GM12878 (cell line): ENCODE results near the gene CCDC47. TPM values are rescaled to one million over a fixed set of nuclear protein-coding genes. Genes with fewer than 3 reads are reported as not detected.

Source experiments
- ATAC-seq: fragments of 200-7000 bp; cut with Tn5 transposase; 3 replicates; pipeline ENCODE4 v1.9.1; 2020; ENCODE audit warnings: mild to moderate bottlenecking, moderate library complexity
- BruUV-seq: library from RNA; stranded (reverse); fragments of 400-500 nt; replicated peaks from 2 replicates; lab custom pipeline; 2021; lab: Mats Ljungman, UMichigan
- CTCF ChIA-PET: fragments of 300-600 bp; sonication (Branson Sonifier 250); formaldehyde crosslinking; extraction: SDS; loops from one replicate; lab custom pipeline; 2021; ENCODE audit warnings: inconsistent platforms; lab: Yijun Ruan, JAX
- POLR2A ChIA-PET: fragments of 350-600 bp; formaldehyde crosslinking; extraction: SDS; loops from one replicate; lab custom pipeline; 2021; ENCODE audit warnings: inconsistent platforms; lab: Charles Lee
- RAD21 ChIA-PET: fragments of 300-600 bp; sonication (Branson Sonifier 250); formaldehyde crosslinking; loops from one replicate; lab custom pipeline; 2023; ENCODE audit warnings: antibody characterized with exemption; ENCODE audit not compliant: unreplicated experiment; lab: Charles Lee
- SMC1A ChIA-PET: fragments of 300-600 bp; sonication (Branson Sonifier 250); formaldehyde crosslinking; loops from one replicate; lab custom pipeline; 2023; ENCODE audit not compliant: unreplicated experiment, uncharacterized antibody; lab: Charles Lee
- DNase-seq: peaks from one replicate; pipeline ENCODE4 v3.0.0-alpha.2; 2011; ENCODE audit warnings: low read depth, low spot score
- FAIRE-seq: peaks from 3 replicates; lab custom pipeline; 2011; peaks lifted over from hg19 to GRCh38; lab: Jason Lieb, UNC
- H2AFZ ChIP-seq: 2 replicates; pipeline ENCODE4 v1.6.0; 2011; ENCODE audit warnings: low read depth, low read length, control low read depth; ENCODE audit not compliant: control insufficient read depth
- H3K27ac ChIP-seq: 2 replicates; pipeline ENCODE4 v1.5.1; 2011; ENCODE audit warnings: control low read depth; ENCODE audit not compliant: control insufficient read depth, insufficient read depth
- H3K27me3 ChIP-seq, 2 experiments: replicated peaks in 1 of 2; 2 replicates each; pipeline versions ENCODE4 v1.6.0 to v1.6.1; 2011; ENCODE audit warnings: low read length in 1 of 2; ENCODE audit not compliant: control insufficient read depth in 2 of 2, insufficient read depth in 2 of 2
- H3K36me3 ChIP-seq, 2 experiments: 2 replicates each; pipeline ENCODE4 v1.5.1; 2011; ENCODE audit warnings: low read length in 1 of 2; ENCODE audit not compliant: control insufficient read depth in 2 of 2, insufficient read depth in 2 of 2
- H3K4me1 ChIP-seq: 2 replicates; pipeline ENCODE4 v1.6.1; 2011; ENCODE audit warnings: mild to moderate bottlenecking, low read length, moderate library complexity, mixed read lengths; ENCODE audit not compliant: control insufficient read depth, insufficient read depth
- H3K4me2 ChIP-seq: 2 replicates; pipeline ENCODE4 v1.6.0; 2011; ENCODE audit warnings: control low read depth; ENCODE audit not compliant: control insufficient read depth, insufficient read depth
- H3K4me3 ChIP-seq: fragments of 200-600 bp; sonication (generic); 2 replicates; pipeline ENCODE4 v1.5.1; 2016
- H3K79me2 ChIP-seq: 2 replicates; pipeline ENCODE4 v1.6.0; 2011; ENCODE audit warnings: low read length; ENCODE audit not compliant: control insufficient read depth, insufficient read depth
- H3K9ac ChIP-seq: 2 replicates; pipeline ENCODE4 v1.8.0; 2011; ENCODE audit warnings: low read length, control low read depth, mixed read lengths; ENCODE audit not compliant: control insufficient read depth, insufficient read depth
- H3K9me3 ChIP-seq: replicated peaks from 3 replicates; pipeline ENCODE4 v1.5.1; 2011; ENCODE audit warnings: mild to moderate bottlenecking, low read length; ENCODE audit not compliant: control insufficient read depth, insufficient read depth
- H4K20me1 ChIP-seq: 2 replicates; pipeline ENCODE4 v1.6.0; 2011; ENCODE audit not compliant: control insufficient read depth, insufficient read depth
- BACH1 ChIP-seq: fragments of 450-650 bp; IDR thresholded peaks from 2 replicates; pipeline ENCODE4 v1.6.1; 2017; ENCODE audit warnings: mild to moderate bottlenecking, borderline replicate concordance
- DPF2 ChIP-seq: fragments of 450-650 bp; IDR thresholded peaks from 2 replicates; pipeline ENCODE4 v1.6.1; 2017; ENCODE audit warnings: mild to moderate bottlenecking
- EGR1 ChIP-seq, 2 experiments: IDR thresholded peaks; 1 replicate in 1 of 2; 2 replicates in 1 of 2; pipeline ENCODE4 v1.6.1; 2011 to 2012; ENCODE audit warnings: low read depth in 2 of 2, low read length in 2 of 2, borderline replicate concordance in 1 of 2, mild to moderate bottlenecking in 1 of 2, moderate library complexity in 1 of 2
- EP300 ChIP-seq, 2 experiments: fragments of 150-350 bp in 1 of 2; IDR thresholded peaks; 2 replicates each; pipeline ENCODE4 v1.6.1; 2011 to 2012; ENCODE audit warnings: low read depth in 2 of 2, low read length in 2 of 2, borderline replicate concordance in 1 of 2, improper control_type of control experiment in 1 of 2, inconsistent platforms in 1 of 2; ENCODE audit not compliant: control insufficient read depth in 1 of 2
- ETV6 ChIP-seq, 2 experiments: fragments of 450-650 bp in 1 of 2; IDR thresholded peaks in 1 of 2; conservative IDR thresholded peaks in 1 of 2; 2 replicates each; pipeline ENCODE4 v1.6.1; 2014; ENCODE audit warnings: antibody characterized with exemption in 1 of 2, borderline replicate concordance in 1 of 2, low read depth in 1 of 2, mild to moderate bottlenecking in 1 of 2, moderate library complexity in 1 of 2
- HDGF ChIP-seq: fragments of 450-650 bp; IDR thresholded peaks from 2 replicates; pipeline ENCODE4 v1.6.1; 2016; ENCODE audit warnings: antibody characterized with exemption
- IKZF1 ChIP-seq: fragments of 450-650 bp; conservative IDR thresholded peaks from 2 replicates; pipeline ENCODE4 v1.6.1; 2017; ENCODE audit warnings: antibody characterized with exemption, mild to moderate bottlenecking
- PML ChIP-seq: IDR thresholded peaks from 2 replicates; pipeline ENCODE4 v1.6.1; 2012; ENCODE audit warnings: low read length, inconsistent platforms
- TCF3 ChIP-seq: IDR thresholded peaks from 2 replicates; pipeline ENCODE4 v1.6.1; 2012; ENCODE audit warnings: low read depth, mild to moderate bottlenecking, low read length, borderline replicate concordance; ENCODE audit not compliant: insufficient read depth
- WGBS: methylation state at CpG from one replicate; pipeline ENCODE4 v1.1.6; 2016; ENCODE audit warnings: low lambda C conversion rate; ENCODE audit not compliant: insufficient replicate concordance, insufficient coverage; ENCODE audit errors: missing lambda C conversion rate; 5-methylcytosine and 5-hydroxymethylcytosine counted together
- in situ Hi-C: fragments of 300-500 bp; cut with MboI; formaldehyde crosslinking; loops from 9 replicates; pipeline ENCODE4 v1.14.3; 2018; ENCODE audit warnings: mixed read lengths
- intact Hi-C: fragments of 100-400 bp; cut with micrococcal nuclease; formaldehyde crosslinking; loops from one replicate; pipeline ENCODE4 v1.14.2; 2022; ENCODE audit not compliant: unreplicated experiment
- polyA plus RNA-seq, 11 experiments: library from polyadenylated mRNA; depleted of rRNA in 4 of 11; unstranded in 6 of 11; stranded (reverse) in 5 of 11; fragments of >200 nt; fragmentation: Nextera tagmentation in 4 of 11; fragmentation: Illumina TruSeq in 1 of 11; extraction: Ambion mirVana in 4 of 11; extraction: Trizol in 1 of 11; gene quantifications; 1 replicate in 1 of 11; 2 replicates in 10 of 11; pipeline versions ENCODE4 v1.2.1 to v1.2.3, GENCODE V29; 2011 to 2016; ENCODE audit warnings: inconsistent platforms in 2 of 11, missing spikeins in 2 of 11, low read depth in 1 of 11
- total RNA-seq, 4 experiments: library from RNA; depleted of rRNA in 3 of 4; stranded (reverse); fragments of >200 nt in 3 of 4; fragmentation: Illumina TruSeq in 1 of 4; extraction: Trizol in 1 of 4; gene quantifications; 2 replicates each; pipeline versions ENCODE4 v1.2.1 to v1.2.3, GENCODE V29; 2013 to 2021
- TF ChIP-seq, protein P1 (sequence below): fragments of 150-350 bp; IDR thresholded peaks from 2 replicates; pipeline ENCODE4 v1.6.1; 2016; ENCODE audit warnings: low read depth, low read length
- TF ChIP-seq, protein P2 (sequence below): fragments of 450-650 bp; IDR thresholded peaks from 2 replicates; pipeline ENCODE4 v1.6.1; 2017; ENCODE audit warnings: mild to moderate bottlenecking, moderate library complexity
- TF ChIP-seq, protein P3 (sequence below): IDR thresholded peaks from 2 replicates; pipeline ENCODE4 v1.6.1; 2011; ENCODE audit warnings: borderline replicate concordance, low read depth, mild to moderate bottlenecking, moderate library complexity, mixed read lengths, low read length; ENCODE audit not compliant: insufficient read depth; ENCODE audit errors: extremely low read length

The CCDC47 gene
- total and polyA plus RNA-seq, 10 of the 15 experiments (the other 5 are each of a cell fraction or from before 2014, with no cell fraction given), result 13.6 to 81.4 (median 58.9) TPM

DNA sequence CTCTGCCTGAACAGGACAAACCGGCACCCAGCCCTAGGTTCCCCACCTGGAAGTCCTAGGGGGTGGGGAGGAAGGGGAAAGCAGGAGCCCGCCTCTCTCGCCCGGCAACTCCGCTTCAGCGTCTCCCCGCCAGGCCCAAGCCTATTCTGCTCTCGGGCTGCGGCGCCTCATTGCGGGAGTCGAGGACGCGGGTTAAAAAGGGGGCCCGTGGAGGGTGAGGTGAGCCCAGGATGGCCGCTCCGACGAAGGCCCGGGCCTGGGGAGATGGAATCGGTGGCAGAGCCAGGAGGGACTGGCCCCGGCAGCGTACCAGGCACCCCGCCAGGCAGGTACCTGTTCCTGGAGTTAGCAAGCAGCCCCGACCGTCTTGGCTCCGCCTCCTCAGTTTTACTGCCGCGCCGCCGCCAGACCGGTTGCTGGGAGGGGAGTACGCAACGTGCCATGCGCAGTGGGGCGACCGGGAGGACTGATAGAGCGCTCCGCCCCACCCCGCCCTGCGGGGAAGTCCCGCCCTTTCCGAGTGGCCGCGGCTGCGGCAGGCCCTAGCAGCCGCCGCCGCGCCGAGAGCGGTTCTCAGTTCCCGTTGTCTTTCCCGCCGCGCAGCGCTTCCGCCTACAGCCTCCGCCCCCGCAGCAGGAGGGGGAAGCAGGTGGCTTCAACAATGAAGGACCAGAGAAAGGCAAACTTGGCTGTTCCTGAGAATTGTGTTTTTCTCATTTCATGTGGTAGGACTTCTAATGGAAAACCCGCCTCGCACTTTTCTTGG lies 31.8 kb downstream of the CCDC47 start, which contains the start of gene STRADA:
STRADA (minus strand) TSS at position 392 of the 766 bp plus-strand sequence. CDS start 13,430 bp downstream, outside the sequence.
- SMC1A ChIA-PET, result interaction anchor here (0.9 to 1.8 kb wide), 21 partner anchors 9 to 191 kb away, joined by 3 to 11 read pairs (median 4); partner anchors contain the start of genes CCDC47, DDX42 and FTSJ3
- Histone ChIP-seq H3K9ac (peak within 1 kb of the TSS; percentile 97), H3K4me1 (peaks cover 11% of the 10 kb centered on the region), H3K27me3 (no peaks in the 10 kb centered on the region), H3K79me2 (peaks cover 21% of the 10 kb centered on the region), H3K9me3 (no peaks in the 10 kb centered on the region), H3K27ac (peak within 1 kb of the TSS; percentile 97), H2AFZ (peak within 1 kb of the TSS; percentile 80), H3K36me3 (peaks cover 3 to 8% of the 10 kb centered on the region in 2 experiments; a peak in 2 of 4 replicates), H3K4me3 (peak within 1 kb of the TSS; percentile 96), H4K20me1 (no peaks in the 10 kb centered on the region), H3K4me2 (peak within 1 kb of the TSS; percentile 84)
- under 1% methylated on average over 61 of the region's 61 CpGs for WGBS
- FAIRE-seq (peak; percentile 95), ATAC-seq (peak; percentile 90), DNase-seq (peak; percentile 95)
- intact Hi-C loops, result loop anchor here (1.0 to 2.0 kb wide), 3 partner anchors 32 to 101 kb away; partner anchors contain the start of genes CCDC47 and SMARCD2
- CTCF ChIA-PET, result interaction anchor here (0.8 to 2.0 kb wide), 12 partner anchors 16 to 130 kb away, joined by 3 to 11 read pairs (median 5); partner anchors contain the start of genes CCDC47, DDX42 and LIMD2
- BruUV-seq, result no TSS peak
- in situ Hi-C loops, result no loop called here
- RAD21 ChIA-PET, result interaction anchor here (0.7 to 1.6 kb wide), 13 partner anchors 25 to 190 kb away, joined by 3 to 24 read pairs (median 4); partner anchors contain the start of genes CCDC47, DDX42, LIMD2 and MAP3K3
- POLR2A ChIA-PET, result interaction anchor here (0.6 to 3.2 kb wide), 24 partner anchors 9 to 765 kb away, joined by 3 to 49 read pairs (median 4); partner anchors contain the start of genes CCDC47, CEP95, DDX42 and LIMD2
- TF ChIP-seq IKZF1, result peak; percentile 95
- TF ChIP-seq, protein P1, sequence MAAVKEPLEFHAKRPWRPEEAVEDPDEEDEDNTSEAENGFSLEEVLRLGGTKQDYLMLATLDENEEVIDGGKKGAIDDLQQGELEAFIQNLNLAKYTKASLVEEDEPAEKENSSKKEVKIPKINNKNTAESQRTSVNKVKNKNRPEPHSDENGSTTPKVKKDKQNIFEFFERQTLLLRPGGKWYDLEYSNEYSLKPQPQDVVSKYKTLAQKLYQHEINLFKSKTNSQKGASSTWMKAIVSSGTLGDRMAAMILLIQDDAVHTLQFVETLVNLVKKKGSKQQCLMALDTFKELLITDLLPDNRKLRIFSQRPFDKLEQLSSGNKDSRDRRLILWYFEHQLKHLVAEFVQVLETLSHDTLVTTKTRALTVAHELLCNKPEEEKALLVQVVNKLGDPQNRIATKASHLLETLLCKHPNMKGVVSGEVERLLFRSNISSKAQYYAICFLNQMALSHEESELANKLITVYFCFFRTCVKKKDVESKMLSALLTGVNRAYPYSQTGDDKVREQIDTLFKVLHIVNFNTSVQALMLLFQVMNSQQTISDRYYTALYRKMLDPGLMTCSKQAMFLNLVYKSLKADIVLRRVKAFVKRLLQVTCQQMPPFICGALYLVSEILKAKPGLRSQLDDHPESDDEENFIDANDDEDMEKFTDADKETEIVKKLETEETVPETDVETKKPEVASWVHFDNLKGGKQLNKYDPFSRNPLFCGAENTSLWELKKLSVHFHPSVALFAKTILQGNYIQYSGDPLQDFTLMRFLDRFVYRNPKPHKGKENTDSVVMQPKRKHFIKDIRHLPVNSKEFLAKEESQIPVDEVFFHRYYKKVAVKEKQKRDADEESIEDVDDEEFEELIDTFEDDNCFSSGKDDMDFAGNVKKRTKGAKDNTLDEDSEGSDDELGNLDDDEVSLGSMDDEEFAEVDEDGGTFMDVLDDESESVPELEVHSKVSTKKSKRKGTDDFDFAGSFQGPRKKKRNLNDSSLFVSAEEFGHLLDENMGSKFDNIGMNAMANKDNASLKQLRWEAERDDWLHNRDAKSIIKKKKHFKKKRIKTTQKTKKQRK, result no peak
- TF ChIP-seq DPF2, result peak; percentile 96
- TF ChIP-seq BACH1, result peak; percentile 83
- peak; percentile 80 to 100 for TF ChIP-seq EGR1 (IDR thresholded peaks at IDR 0.05; ENCODE audit: borderline replicate concordance in 1 of 2, low read depth in 2 of 2, low read length in 2 of 2)
- TF ChIP-seq ETV6 (conservative IDR thresholded peaks at IDR 0.05 in 1 of 2, IDR thresholded peaks at IDR 0.05 in 1 of 2; ENCODE audit: borderline replicate concordance in 1 of 2, low read depth in 1 of 2), result peak in 1 of 2 experiments; percentile 91; a peak in 2 of 4 replicates
- TF ChIP-seq EP300 (IDR thresholded peaks at IDR 0.05; ENCODE audit: borderline replicate concordance in 1 of 2, control insufficient read depth in 1 of 2, low read depth in 2 of 2, low read length in 2 of 2), result peak; percentile 55 to 74; a peak in 3 of 4 replicates
- TF ChIP-seq TCF3, result peak; percentile 72; the same call in 1 of the 2 replicates
- TF ChIP-seq, protein P2, sequence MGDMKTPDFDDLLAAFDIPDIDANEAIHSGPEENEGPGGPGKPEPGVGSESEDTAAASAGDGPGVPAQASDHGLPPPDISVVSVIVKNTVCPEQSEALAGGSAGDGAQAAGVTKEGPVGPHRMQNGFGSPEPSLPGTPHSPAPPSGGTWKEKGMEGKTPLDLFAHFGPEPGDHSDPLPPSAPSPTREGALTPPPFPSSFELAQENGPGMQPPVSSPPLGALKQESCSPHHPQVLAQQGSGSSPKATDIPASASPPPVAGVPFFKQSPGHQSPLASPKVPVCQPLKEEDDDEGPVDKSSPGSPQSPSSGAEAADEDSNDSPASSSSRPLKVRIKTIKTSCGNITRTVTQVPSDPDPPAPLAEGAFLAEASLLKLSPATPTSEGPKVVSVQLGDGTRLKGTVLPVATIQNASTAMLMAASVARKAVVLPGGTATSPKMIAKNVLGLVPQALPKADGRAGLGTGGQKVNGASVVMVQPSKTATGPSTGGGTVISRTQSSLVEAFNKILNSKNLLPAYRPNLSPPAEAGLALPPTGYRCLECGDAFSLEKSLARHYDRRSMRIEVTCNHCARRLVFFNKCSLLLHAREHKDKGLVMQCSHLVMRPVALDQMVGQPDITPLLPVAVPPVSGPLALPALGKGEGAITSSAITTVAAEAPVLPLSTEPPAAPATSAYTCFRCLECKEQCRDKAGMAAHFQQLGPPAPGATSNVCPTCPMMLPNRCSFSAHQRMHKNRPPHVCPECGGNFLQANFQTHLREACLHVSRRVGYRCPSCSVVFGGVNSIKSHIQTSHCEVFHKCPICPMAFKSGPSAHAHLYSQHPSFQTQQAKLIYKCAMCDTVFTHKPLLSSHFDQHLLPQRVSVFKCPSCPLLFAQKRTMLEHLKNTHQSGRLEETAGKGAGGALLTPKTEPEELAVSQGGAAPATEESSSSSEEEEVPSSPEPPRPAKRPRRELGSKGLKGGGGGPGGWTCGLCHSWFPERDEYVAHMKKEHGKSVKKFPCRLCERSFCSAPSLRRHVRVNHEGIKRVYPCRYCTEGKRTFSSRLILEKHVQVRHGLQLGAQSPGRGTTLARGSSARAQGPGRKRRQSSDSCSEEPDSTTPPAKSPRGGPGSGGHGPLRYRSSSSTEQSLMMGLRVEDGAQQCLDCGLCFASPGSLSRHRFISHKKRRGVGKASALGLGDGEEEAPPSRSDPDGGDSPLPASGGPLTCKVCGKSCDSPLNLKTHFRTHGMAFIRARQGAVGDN, result peak; percentile 36
- TF ChIP-seq HDGF, result peak; percentile 90
- TF ChIP-seq, protein P3, sequence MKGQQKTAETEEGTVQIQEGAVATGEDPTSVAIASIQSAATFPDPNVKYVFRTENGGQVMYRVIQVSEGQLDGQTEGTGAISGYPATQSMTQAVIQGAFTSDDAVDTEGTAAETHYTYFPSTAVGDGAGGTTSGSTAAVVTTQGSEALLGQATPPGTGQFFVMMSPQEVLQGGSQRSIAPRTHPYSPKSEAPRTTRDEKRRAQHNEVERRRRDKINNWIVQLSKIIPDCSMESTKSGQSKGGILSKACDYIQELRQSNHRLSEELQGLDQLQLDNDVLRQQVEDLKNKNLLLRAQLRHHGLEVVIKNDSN, result no peak
- peak; percentile 86 for TF ChIP-seq PML
